Osteocyte (in vitro differentiated cells): ENCODE measurements around the gene HTRA2. TPM values are rescaled to one million over a fixed set of nuclear protein-coding genes. Genes with fewer than 3 reads are reported as not detected.

ENCODE experiments used
- DNase-seq: peaks from one replicate; pipeline ENCODE4 v3.0.0; 2021; ENCODE audit warnings: mixed read lengths; ENCODE audit not compliant: unreplicated experiment; ENCODE audit errors: extremely low spot score
- H3K27ac Mint-ChIP-seq: one replicate; pipeline ENCODE4 v1.8.0; 2021; ENCODE audit warnings: mild to moderate bottlenecking, mixed read lengths; ENCODE audit not compliant: unreplicated experiment
- H3K27me3 Mint-ChIP-seq: one replicate; pipeline ENCODE4 v1.8.0; 2021; ENCODE audit warnings: mixed read lengths; ENCODE audit not compliant: unreplicated experiment
- H3K36me3 Mint-ChIP-seq: one replicate; pipeline ENCODE4 v1.8.0; 2021; ENCODE audit warnings: mixed read lengths; ENCODE audit not compliant: unreplicated experiment
- H3K4me1 Mint-ChIP-seq: one replicate; pipeline ENCODE4 v1.8.0; 2021; ENCODE audit warnings: mixed read lengths; ENCODE audit not compliant: unreplicated experiment
- H3K4me3 Mint-ChIP-seq: one replicate; pipeline ENCODE4 v1.8.0; 2021; ENCODE audit warnings: mild to moderate bottlenecking, moderate library complexity, mixed read lengths; ENCODE audit not compliant: unreplicated experiment
- H3K9me3 Mint-ChIP-seq: one replicate; pipeline ENCODE4 v1.8.0; 2021; ENCODE audit warnings: mixed read lengths; ENCODE audit not compliant: unreplicated experiment
- CTCF ChIP-seq: fragments of 200-600 bp; sonication (generic); IDR thresholded peaks from 2 replicates; pipeline ENCODE4 v1.5.0; 2021; ENCODE audit warnings: antibody characterized with exemption, mild to moderate bottlenecking, moderate library complexity
- total RNA-seq: library from RNA; stranded (reverse); gene quantifications from 2 replicates; pipeline ENCODE4 v1.2.1, GENCODE V29; 2021

Gene HTRA2
- total RNA-seq, 1 donor from 2014 or later = 32.3 TPM

GRCh38 chr2:74550231-74550630 lies 20.5 kb downstream of the HTRA2 start:
- peaks cover 54% of the 10 kb centered on the region for H3K4me1 Mint-ChIP-seq
- peaks cover 9% of the 10 kb centered on the region for H3K36me3 Mint-ChIP-seq
- peak overlapping the region; percentile 59 for H3K4me3 Mint-ChIP-seq

GRCh38 chr2:74551530-74551929 lies 21.8 kb downstream of the HTRA2 start:
- no peak for DNase-seq
- peaks cover 54% of the 10 kb centered on the region for H3K4me1 Mint-ChIP-seq
- H3K27me3 Mint-ChIP-seq = no peaks in the 10 kb centered on the region
- H3K27ac Mint-ChIP-seq = peak overlapping the region; percentile 95
- peak overlapping the region; percentile 52 for H3K4me3 Mint-ChIP-seq
- no peak for TF ChIP-seq CTCF
- peaks cover 9% of the 10 kb centered on the region for H3K36me3 Mint-ChIP-seq
- no peaks in the 10 kb centered on the region for H3K9me3 Mint-ChIP-seq

More at GRCh38 chr2:74550231-74550630, 20.5 kb downstream of the HTRA2 start:
- Mint-ChIP-seq H3K27ac (no peak overlapping the region), H3K27me3 (no peaks in the 10 kb centered on the region), H3K9me3 (no peaks in the 10 kb centered on the region)
- no peak for TF ChIP-seq CTCF
- no peak for DNase-seq

GRCh38 chr2:74551942-74552913 lies 22.5 kb downstream of the HTRA2 start:
- Mint-ChIP-seq H3K27ac (peak overlapping the region; percentile 95), H3K36me3 (peaks cover 9% of the 10 kb centered on the region), H3K9me3 (no peaks in the 10 kb centered on the region), H3K4me1 (peaks cover 54% of the 10 kb centered on the region), H3K27me3 (no peaks in the 10 kb centered on the region), H3K4me3 (peak overlapping the region; percentile 91)
- DNase-seq = no peak
- no peak for TF ChIP-seq CTCF

- DNase-seq = no peak
- Mint-ChIP-seq H3K9me3 (no peaks in the 10 kb centered on the region), H3K36me3 (peaks cover 9% of the 10 kb centered on the region), H3K4me1 (peaks cover 49% of the 10 kb centered on the region), H3K4me3 (peak overlapping the region; percentile 91), H3K27me3 (no peaks in the 10 kb centered on the region), H3K27ac (peak overlapping the region; percentile 95)
- no peak for TF ChIP-seq CTCF
Observed at GRCh38 chr2:74552914-74553811, 23.4 kb downstream of the HTRA2 start.
